HG03469 (cell line): ENCODE data around the gene GJA8.
"Not testable (repeated sequence)": the region's sequence is repeated elsewhere in the genome, so short reads cannot be mapped to it uniquely, and the experiment has no call there.

Experiments used
- ATAC-seq: cut with Tn5 transposase; IDR thresholded peaks from one replicate; pipeline ENCODE4 v1.9.1; 2021; ENCODE audit warnings: mild to moderate bottlenecking, moderate library complexity, moderate number of reproducible peaks; ENCODE audit not compliant: unreplicated experiment

GJA8 gene

GRCh38 chr1:147927215-147927614 is 24.6 kb downstream of the GJA8 start:
- ATAC-seq = not testable (repeated sequence)

GRCh38 chr1:147927689-147928088 is 25.1 kb downstream of the GJA8 start:
- not testable (repeated sequence) for ATAC-seq

DNA sequence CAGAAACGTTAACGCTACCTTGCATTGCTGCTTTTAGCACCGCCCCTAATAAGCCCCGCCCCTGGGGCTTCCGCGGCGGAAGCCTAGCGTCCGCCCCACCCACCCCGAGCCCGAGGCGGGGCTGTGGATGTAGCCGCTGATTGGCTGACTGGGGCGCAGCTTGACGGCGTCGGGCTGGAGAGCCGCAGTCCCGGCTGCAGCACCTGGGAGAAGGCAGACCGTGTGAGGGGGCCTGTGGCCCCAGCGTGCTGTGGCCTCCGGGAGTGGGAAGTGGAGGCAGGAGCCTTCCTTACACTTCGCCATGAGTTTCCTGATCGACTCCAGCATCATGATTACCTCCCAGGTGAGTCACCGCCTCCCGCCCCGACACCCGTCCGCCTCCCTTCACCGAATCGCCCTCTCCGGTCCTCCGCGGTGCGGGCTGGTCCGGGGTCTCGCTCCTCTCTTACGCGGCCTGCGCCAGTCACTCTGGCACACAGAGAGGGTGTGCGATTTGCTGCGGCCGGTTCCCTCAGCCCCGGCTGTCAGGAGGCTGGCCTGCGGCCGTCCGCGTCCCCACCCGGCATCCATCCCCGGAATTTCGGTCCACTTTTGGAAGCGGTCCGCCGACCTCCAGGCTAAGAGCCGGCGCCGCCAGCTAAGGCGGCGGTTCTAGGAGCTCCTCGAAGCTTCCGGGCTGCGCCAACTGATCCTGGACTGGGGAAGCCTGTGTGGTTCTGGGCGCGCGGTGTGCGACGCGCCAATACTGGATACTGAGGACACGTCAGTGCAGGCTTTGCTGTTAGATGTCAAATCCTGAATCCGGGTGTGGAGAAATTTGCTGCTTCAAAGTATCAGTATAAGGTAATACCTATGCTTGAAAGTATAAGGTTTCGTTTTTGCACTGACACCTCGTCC is 25.9 kb downstream of the GJA8 start, which contains the start of gene GPR89B:
GPR89B (plus strand) TSS at position 185 of the 897 bp plus-strand sequence; CDS start at position 302, 117 bp downstream.
- ATAC-seq = peak; percentile 82

DNA sequence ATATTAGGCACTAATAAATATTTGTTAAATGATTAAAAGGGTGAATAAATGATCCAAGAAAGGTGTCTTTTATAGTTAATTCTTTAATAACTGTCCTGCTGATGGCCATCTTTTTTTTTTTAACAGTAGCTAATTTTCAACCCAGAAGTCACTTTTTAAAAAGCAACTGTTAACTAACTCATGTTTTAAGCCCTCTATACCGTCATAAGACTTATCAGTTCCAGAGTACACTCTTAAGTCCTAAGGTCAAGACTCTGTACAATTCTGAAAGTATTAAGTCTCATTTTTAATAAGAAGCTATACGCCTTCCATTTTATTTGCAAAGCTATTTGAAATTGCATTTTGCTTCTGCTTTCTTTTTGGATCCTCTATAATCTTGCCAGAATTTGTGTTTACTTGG is 28.5 kb downstream of the GJA8 start:
- not testable (repeated sequence) for ATAC-seq

DNA sequence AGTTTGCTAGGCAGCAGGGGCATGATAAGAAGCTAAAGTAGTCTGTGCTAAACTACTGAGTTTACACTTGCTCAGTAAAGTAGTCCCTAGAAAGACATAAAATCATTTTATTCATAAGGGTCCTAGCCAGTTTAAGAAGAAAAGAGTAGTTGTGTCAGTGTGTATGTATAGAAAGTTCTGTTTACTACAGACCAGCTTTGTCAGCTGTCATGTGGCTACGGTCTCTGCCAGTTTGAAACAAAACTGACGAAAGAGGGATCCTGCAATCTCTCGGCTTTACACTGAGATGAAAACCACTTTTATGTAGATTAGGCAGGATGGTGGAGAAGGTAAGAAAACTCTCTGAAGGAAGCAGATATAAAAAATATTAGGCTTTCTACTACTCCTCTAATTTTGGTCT is 32.7 kb downstream of the GJA8 start:
- not testable (repeated sequence) for ATAC-seq

GRCh38 chr1:147940456-147940855 is 37.9 kb downstream of the GJA8 start:
- ATAC-seq = not testable (repeated sequence)

DNA sequence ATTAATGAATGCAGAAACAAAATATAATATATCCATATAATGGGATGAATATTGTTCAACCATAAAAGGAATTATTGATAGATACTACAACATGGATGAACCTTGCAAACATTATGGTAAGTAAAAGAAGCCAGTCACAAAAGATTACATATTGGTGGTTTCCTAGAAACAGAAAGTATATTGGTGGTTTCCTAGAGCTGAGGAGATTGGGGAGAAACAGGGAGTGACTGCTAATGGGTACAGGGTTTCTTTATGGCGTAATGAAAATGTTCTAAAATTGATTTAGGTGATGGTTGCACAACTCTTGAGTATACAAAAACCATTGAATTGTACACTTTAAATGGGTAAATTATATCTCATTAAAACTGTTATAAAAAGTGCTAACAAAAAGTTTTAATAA is 40.0 kb downstream of the GJA8 start:
- not testable (repeated sequence) for ATAC-seq

DNA sequence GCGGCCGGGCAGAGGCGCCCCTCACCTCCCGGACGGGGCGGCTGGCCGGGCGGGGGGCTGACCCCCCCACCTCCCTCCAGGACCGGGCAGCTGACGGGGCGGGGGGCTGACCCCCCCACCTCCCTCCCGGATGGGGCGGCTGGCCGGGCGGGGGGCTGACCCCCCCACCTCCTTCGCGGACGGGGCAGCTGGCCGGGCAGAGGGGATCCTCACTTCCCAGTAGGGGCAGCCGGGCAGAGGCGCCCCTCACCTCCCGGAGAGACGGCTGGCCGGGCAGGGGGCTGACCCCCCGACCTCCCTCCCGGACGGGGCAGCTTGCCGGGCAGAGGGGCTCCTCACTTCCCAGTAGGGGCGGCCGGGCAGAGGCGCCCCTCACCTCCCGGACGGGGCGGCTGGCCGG is 46.9 kb downstream of the GJA8 start:
- not testable (repeated sequence) for ATAC-seq
